HG03196 (cell line): ENCODE results near the gene RND2.
"Not testable (repeated sequence)": the region's sequence is repeated elsewhere in the genome, so short reads cannot be mapped to it uniquely, and the experiment has no call there.

ENCODE experiments used
- ATAC-seq: cut with Tn5 transposase; IDR thresholded peaks from one replicate; pipeline ENCODE4 v1.9.1; 2021; ENCODE audit not compliant: unreplicated experiment

Gene RND2

DNA sequence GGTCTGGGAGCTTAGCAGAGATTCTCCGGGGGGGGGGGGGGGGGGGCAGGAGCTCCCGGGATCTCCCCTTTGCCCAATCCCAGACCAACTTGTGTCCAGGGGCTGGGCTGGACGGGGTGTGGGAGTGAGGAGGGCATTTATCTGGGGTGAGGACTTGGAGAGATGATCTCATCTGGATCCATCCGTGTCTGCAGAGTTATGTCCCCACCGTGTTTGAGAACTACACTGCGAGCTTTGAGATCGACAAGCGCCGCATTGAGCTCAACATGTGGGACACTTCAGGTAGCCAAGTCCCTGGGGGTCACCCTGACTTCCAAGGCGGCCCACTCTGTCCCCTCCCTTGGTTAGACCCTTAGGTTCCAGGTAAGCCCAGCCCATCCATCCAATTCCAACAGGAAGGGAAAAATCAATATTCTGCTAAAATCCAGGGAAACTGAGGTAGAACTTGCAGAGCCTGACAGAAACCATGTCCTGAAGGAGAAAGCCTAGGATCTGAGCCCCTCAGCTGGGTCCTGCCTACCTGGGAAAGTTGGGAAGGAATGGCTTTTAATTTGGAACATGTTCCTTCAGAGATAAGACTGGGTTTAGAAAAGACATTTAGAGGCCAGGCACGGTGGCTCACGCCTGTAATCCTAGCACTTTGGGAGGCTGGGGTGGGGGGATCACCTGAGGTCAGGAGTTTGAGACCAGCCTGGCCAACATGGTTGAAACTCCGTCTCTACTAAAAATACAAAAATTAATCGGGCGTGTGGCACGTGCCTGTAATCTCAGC lies 921 bp downstream of the RND2 start:
- ATAC-seq = no peak

- ATAC-seq = no peak
These were observed 1.6 kb downstream of the RND2 start for GRCh38 chr17:43026595-43026994.

- no peak for ATAC-seq
These were observed 2.3 kb downstream of the RND2 start for GRCh38 chr17:43027091-43028032.

DNA sequence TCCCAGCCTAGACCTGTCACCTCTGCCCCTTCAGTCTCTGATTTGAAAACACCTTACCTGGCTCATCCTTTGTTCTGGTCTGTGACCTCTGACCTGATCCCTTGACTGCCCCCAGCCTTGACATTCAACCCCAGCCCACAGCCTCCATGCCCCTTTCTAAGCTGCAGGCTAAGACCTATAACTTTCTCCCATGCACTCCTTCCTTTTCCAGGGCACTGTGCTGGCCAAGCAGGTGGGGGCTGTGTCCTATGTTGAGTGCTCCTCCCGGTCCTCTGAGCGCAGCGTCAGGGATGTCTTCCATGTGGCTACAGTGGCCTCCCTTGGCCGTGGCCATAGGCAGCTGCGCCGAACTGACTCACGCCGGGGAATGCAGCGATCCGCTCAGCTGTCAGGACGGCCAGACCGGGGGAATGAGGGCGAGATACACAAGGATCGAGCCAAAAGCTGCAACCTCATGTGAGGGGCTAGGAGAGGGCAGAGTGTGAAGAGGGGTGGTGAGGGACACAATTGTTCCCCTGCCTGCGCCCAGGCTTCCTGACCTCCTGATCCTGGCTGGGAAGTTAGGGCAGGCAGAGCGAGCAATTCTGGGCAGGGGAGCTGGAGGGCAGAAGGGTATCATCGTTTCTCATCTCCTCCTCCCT lies 3.3 kb downstream of the RND2 start:
- ATAC-seq = no peak

- no peak for ATAC-seq
These were observed 5.2 kb downstream of the RND2 start for GRCh38 chr17:43030137-43030767.

DNA sequence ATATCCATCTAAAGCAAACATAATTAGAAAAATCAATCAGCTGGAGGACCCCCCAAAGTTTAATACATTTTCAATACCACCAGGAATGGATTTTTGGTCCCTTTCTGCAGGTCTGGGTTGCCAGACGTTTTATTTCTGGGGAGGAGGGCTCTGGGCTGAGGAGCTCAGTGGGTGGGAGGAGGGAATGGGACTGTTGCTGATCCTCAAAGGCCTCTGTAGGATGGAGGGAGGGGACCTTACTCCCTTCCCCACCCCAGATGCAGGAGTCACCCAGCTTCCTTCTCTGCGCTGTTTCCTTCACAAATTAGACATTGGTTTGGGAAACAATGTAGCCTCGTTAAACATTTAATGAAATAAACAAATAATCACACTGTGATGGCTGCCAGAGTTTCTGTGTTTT lies 6.6 kb downstream of the RND2 start:
- no peak for ATAC-seq

GRCh38 chr17:43033948-43034881 lies 9.2 kb downstream of the RND2 start:
- no peak for ATAC-seq

GRCh38 chr17:43034894-43035293 lies 9.9 kb downstream of the RND2 start:
- ATAC-seq = no peak

DNA sequence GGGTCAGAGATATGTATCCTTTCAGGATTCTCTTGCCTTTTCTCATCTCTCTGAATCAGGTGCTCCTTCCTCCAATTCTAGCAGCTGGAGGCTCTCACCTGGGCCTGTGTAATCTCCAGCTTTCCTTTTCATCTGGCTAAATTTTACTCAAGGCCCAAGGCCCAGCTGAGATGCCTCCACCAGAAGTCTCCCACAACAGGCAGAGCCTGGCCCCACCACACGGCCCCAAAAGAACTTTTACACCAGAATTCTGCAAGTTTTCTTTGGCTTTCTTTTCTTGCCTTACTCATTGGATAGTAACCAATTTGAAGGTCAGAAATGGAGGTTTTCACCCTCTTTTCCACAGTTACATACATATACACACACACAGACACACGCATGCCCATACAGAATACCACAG lies 14.6 kb downstream of the RND2 start:
- ATAC-seq = no peak

- ATAC-seq = no peak
These were observed 15.6 kb downstream of the RND2 start for GRCh38 chr17:43040655-43041054.

DNA sequence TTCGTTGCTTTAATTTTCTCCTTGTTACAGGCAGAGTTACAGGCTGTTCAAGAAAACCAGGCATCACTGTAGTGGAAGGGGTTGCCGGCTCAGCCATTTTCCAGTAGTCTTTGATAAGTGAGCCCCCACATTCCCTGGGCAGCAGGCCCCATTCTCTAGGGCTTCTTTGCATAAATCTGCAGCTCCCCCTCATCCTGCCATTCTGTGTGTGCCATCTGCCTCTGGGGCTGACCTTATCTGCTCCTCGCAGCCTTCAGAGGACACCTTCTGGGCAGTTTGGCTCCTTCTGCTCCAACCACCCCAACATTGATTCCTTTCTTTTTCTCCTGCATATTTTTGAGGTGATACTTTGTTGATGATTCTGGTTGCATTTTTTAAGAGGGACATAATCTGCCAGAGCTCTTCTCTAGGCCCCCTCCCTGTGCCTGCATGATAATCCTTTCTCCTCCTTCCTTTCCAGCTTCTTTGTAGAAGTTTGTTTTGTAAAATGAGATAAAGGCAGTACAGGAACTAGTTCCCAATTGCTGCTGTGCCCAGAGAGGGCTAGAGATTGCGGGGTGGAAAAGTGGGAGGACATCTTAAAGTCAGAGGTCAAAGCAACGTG lies 17.1 kb downstream of the RND2 start:
- no peak for ATAC-seq

- no peak for ATAC-seq
These were observed 18.3 kb downstream of the RND2 start for GRCh38 chr17:43043307-43043706.

DNA sequence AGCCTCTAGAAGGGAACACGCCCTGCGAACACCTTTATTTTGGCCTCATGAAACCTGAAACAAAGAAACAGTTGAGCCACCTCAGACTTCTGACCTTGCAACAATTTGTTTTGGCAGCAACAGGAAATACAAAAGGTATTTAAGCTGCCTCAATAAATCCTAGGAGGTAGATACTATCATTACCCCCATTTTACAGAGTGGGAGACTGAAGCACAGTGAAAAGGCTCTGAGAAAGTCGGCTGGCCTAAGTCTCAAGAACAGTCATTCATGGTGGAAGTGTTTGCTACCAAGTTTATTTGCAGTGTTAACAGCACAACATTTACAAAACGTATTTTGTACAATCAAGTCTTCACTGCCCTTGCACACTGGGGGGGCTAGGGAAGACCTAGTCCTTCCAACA lies 19.0 kb downstream of the RND2 start:
- no peak for ATAC-seq

GRCh38 chr17:43051969-43052368 lies 26.9 kb downstream of the RND2 start:
- no peak for ATAC-seq

- not testable (repeated sequence) for ATAC-seq
These were observed 28.0 kb downstream of the RND2 start for GRCh38 chr17:43053008-43053407.

GRCh38 chr17:43056051-43056450 lies 31.0 kb downstream of the RND2 start:
- ATAC-seq = no peak

- no peak for ATAC-seq
These were observed 38.1 kb downstream of the RND2 start for GRCh38 chr17:43062984-43063638.

DNA sequence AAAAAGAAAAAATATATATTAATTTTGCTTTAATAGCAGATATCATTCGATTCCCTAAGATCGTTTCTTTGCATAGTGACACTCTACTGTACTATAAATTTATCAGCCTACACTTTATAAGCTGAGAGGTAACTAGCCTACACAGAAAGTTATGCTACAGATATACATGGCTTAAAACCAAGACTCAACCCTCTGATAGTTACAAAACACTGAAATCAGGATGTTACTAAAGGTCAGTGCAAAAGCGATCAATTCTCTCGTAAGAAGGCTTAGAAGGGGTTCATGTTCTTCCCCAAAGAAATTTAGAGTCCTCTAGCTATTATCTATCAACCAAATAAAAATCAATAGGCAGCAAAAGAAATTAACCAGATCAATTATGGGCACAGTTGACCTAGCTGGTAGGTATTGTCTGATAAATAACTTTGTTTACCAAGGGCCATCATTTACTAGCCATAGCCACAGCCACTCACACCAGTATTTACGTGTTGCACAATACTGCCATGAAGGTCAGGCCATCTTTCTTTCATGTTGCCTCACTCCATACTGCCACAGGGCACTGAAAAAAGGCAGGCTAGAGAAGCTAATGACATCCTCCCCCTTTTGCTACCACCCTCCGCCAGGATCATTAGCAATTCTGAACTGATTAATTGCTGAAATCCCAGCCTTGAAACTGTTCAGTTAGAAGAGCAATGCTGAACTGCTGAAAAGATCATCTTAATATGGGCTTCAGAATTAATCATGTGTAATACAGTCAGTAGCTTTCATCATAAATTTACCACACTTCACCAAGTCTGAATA lies 43.7 kb downstream of the RND2 start:
- ATAC-seq = no peak
